GM21367 (cell line): Measurements from ENCODE around the gene PTPRT.

Experiments
- ATAC-seq: cut with Tn5 transposase; IDR thresholded peaks from one replicate; pipeline ENCODE4 v1.9.1; 2021; ENCODE audit not compliant: unreplicated experiment

Gene PTPRT

GRCh38 chr20:42093542-42094440, 1095.9 kb downstream of the PTPRT start:
- ATAC-seq, result no peak

DNA sequence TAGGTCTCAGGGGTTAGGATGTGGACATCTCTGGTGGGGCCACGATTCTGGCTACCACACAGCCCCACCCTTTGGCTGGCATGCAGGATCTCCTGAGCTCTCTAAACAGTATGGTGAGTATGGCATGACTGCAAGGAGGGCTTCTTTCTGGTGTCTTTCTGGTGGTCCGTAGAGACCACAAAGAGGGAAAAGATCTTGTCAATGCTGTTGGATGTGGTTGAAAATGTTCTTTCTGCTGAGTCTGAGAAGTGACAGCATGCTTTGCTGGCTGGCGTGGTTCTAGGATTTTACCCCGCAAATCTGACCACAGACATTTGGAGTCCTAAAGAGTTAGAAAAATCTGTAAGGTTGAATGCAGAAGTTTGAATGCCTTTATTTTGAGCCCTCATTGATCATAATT, 1096.7 kb downstream of the PTPRT start:
- ATAC-seq, result no peak

- no peak for ATAC-seq
These were observed 1104.3 kb downstream of the PTPRT start for GRCh38 chr20:42085366-42085765.

GRCh38 chr20:42083280-42083679, 1106.4 kb downstream of the PTPRT start:
- no peak for ATAC-seq

DNA sequence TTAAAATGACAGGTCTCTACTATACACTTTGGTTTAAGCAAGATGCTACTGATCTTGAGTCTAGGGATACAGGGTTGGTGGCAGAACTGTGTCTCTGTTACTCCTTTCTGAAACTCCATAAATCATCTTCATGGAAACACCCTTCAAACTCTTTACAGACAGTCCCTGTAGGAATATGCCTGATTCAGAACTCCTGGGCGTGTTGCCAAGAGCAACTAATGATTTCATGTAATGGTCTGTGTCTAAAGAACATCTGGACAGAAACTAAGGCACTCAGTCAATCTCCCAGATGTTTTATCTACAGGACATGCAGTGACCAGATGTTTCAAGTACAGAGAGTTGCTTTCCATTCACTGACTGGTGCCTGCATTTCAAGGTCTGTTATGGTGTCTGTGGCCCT, 1107.1 kb downstream of the PTPRT start:
- no peak for ATAC-seq

DNA sequence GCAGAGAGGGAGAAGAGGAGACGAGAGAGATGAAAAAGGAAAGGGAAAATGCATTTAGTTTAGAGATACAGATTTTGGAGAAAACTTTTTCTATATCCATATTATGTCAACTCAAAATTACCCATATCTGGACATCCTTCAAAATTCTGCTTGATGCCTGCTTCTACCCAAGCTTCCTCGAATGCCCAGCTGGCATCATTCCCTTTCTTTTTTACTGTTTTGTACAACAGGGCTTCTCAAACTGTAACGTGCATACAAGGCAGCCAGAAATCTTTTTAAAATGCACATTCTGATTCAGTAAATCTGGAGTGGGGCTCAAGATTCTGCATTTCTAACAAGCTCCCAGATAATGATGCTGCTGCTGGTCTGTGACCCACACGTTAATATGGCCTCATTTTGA, 1108.8 kb downstream of the PTPRT start:
- ATAC-seq, result no peak

GRCh38 chr20:42074944-42075343, 1114.8 kb downstream of the PTPRT start:
- ATAC-seq, result no peak

GRCh38 chr20:42067596-42067995, 1122.1 kb downstream of the PTPRT start:
- no peak for ATAC-seq

GRCh38 chr20:42067174-42067573, 1122.5 kb downstream of the PTPRT start:
- no peak for ATAC-seq

- no peak for ATAC-seq
These were observed 1126.6 kb downstream of the PTPRT start for GRCh38 chr20:42063141-42063540.

DNA sequence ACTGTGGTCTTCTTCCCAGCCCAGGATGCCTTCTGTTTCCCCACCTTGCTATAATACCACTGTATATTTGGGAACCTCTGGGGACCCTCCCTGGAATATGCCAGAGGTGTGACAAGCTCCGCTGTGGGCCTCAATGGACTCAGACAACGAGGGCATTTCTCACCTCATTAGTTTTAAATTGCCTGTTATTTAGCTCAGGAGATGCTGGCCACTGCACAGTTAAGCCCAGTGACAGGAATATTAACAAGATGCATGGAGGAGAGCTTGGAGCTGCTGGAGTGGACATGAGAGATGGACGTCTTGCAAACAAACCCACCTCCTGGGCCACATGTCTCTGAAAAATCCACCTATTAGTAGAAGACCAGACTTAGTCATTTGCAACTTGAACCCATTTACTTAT, 1136.4 kb downstream of the PTPRT start:
- ATAC-seq, result no peak

- no peak for ATAC-seq
These were observed 1137.8 kb downstream of the PTPRT start for GRCh38 chr20:42051921-42052320.

- ATAC-seq, result no peak
These were observed 1143.2 kb downstream of the PTPRT start for GRCh38 chr20:42046371-42047085.

DNA sequence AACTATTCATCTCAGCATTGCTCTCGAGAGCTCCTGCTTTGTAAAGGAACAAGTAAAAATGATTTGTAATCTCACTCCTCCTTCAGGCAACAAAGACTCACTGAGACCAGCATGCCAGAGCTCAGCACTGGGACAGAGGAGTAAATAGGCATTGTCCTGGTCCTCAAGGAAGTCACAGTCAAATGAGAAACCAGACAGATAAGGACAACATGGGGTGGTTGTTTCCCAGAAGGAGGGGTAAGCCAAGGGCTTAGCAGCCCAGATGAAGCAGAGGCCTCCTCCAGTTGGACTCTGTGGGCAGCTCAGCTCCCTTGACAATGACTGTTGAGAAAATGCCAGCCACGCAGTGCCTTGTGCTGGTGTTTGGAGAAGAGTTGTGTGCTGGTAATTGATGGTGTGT, 1145.8 kb downstream of the PTPRT start:
- ATAC-seq, result no peak

DNA sequence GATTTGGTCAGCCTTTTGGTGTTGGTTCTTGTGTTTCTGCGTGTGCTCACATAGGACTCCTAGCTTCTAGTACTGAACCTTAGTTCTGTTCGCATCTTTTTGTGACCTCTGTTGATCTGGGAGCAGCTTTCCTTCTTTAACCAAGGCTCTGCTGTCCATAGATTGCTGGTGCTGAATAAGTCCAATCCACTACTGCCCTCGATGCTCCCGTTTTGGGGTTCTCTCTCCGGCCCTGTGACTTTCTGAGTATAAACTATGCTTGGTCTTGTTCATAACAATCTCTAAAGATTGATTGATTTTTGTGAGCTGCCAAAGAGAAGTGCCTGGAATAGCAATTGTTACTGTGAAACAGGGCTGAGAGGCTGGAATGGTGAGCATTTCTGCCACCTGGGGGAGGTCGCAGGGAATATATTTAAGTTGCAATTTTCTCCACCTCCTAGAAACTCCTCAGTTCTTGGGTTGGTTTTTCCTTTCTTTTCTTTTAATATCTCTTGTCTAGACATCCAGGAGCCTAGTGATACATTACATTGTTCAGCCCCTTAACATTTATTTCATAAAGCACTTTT, 1148.6 kb downstream of the PTPRT start:
- ATAC-seq, result no peak

GRCh38 chr20:42027746-42028268, 1161.9 kb downstream of the PTPRT start:
- no peak for ATAC-seq

DNA sequence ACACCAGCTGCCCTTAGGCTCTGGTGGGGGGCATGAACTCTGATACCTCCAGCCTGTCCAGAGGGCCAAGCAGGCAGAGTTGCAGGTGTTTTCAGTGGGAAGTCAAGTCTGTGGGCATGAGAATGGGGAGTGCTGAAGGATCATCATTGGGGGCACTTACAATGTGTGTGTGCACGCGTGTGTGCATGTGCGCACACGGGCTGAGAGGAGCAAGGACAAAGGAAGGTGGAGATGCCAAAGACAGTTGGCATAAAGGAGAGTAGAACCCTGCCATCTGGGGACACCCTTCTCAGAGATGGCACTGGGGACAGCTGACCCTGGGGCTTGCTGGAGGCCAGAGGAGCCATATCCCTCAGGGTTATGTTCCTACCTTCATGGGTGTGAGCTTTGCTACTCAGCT, 1163.1 kb downstream of the PTPRT start:
- ATAC-seq, result no peak

GRCh38 chr20:42024653-42025052, 1165.1 kb downstream of the PTPRT start:
- ATAC-seq, result no peak
